Stimulated activated effector memory CD8-positive, alpha-beta T cell treated with anti-CD3 and anti-CD28 coated beads, Interleukin-12 subunit alpha, Interleukin-12 subunit beta, amount 100 ng/mL, for 72 hours (primary cell): Measurements from ENCODE around the gene TCERG1L.
"Not testable (repeated sequence)": the region's sequence is repeated elsewhere in the genome, so short reads cannot be mapped to it uniquely, and the experiment has no call there.

ENCODE experiments used
- ATAC-seq: fragments of 150-1000 bp; cut with Tn5 transposase; 2 replicates; pipeline ENCODE4 v1.10.0; 2021
- DNase-seq, 2 donors: peaks; one replicate each; pipeline ENCODE4 v3.0.0; 2021 to 2022; ENCODE audit warnings: low spot score in 2 of 2
- H3K27ac Mint-ChIP-seq: one replicate; pipeline ENCODE4 v1.8.0; 2022; ENCODE audit warnings: mild to moderate bottlenecking, mixed read lengths
- H3K36me3 Mint-ChIP-seq: one replicate; pipeline ENCODE4 v1.8.0; 2022; ENCODE audit warnings: mild to moderate bottlenecking, mixed read lengths
- H3K4me1 Mint-ChIP-seq: one replicate; pipeline ENCODE4 v1.8.0; 2022; ENCODE audit warnings: mixed read lengths
- H3K4me3 Mint-ChIP-seq: one replicate; pipeline ENCODE4 v1.8.0; 2022; ENCODE audit warnings: mild to moderate bottlenecking, mixed read lengths
- H3K9me3 Mint-ChIP-seq: one replicate; pipeline ENCODE4 v1.8.0; 2022; ENCODE audit warnings: mixed read lengths

The TCERG1L gene

DNA sequence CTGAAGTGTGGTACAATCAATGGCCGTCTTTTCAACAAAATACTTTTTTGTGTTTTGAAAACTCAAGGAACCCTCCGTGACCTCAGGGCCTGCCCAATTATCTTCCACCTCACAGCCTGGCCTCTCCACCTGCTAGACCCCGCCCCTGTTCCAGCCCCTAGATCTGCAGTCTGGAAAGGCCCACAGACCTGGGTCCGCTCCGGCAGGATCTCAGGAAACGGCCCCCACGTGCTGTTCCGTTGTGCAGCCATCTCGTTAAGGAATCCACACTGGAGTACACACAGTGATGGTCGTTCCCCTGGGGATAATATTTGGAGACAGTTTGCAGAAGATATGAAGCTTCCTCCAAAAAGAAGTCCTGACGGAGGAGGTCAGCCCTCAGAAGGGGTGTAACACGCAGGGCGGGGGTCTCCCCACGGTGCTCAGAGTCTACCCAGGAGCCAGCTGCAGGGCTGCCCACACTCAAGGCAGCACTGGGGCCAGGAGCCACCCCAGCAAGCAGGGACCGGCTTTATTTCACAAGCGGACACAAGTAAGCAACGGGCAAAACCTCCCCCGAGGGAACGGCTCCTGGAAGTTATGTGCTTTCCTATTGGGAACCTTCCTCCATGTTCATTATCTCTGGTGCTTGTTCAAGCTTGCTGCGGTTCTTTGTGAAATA, 73.4 kb downstream of the TCERG1L start:
- H3K27ac Mint-ChIP-seq, result no peak overlapping the region
- H3K36me3 Mint-ChIP-seq, result no peaks in the 10 kb centered on the region
- H3K9me3 Mint-ChIP-seq, result peaks cover 5% of the 10 kb centered on the region
- DNase-seq (no peak), ATAC-seq (no peak)
- no peak overlapping the region for H3K4me3 Mint-ChIP-seq
- no peaks in the 10 kb centered on the region for H3K4me1 Mint-ChIP-seq

DNA sequence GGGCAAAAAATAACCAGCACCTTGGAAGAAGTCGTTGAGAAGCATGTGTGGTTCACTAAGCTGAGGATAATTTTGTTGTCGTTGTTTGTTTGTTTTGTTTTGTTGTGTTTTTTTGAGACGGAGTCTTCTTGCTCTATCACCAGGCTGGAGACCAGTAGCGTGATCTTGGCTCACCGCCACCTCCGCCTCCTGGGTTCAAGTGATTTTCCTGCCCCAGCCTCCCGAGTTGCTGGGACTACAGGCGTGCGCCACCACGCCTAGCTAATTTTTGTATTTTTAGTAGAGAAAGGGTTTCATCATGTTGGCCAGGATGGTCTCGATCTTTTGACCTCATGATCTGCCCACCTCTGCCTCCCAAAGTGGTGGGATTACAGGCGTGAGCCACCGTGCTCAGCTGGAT, 76.9 kb downstream of the TCERG1L start:
- H3K27ac Mint-ChIP-seq, H3K4me1 Mint-ChIP-seq, ATAC-seq, DNase-seq, H3K9me3 Mint-ChIP-seq, H3K36me3 Mint-ChIP-seq, H3K4me3 Mint-ChIP-seq: not testable (repeated sequence)

DNA sequence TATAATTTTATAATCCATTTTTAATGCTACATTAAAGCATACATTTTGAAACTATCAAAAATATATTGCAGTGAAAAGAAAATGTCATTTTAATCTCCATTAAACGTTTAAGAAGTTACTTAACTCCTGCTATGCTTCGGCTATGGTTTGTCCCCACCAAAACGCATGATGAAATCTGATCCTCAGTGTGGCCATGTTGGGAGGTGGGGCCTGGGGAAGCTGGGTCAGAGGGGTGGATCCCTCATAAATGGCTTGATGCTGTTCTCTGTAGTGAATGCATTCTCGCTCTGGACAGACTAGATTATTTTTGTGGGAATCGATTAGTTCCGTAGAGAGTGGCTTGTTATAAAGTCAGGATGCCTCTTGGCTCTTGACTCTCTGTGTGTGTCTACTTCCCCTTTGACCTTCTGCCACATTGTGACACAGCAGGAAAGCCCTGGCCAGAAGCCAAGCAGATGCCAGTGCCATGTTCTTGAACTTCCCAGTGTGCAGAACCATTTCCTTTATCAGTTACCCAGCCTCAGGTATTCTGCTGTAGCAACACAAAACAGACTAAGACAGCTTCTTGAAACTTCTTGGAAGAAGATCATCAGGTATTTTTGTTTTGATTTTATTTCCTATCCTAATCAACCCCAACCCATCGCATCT, 77.8 kb downstream of the TCERG1L start:
- DNase-seq, result no peak
- Mint-ChIP-seq H3K9me3 (no peaks in the 10 kb centered on the region), H3K4me3 (no peak overlapping the region), H3K27ac (no peak overlapping the region), H3K4me1 (no peaks in the 10 kb centered on the region), H3K36me3 (no peaks in the 10 kb centered on the region)
- no peak for ATAC-seq

DNA sequence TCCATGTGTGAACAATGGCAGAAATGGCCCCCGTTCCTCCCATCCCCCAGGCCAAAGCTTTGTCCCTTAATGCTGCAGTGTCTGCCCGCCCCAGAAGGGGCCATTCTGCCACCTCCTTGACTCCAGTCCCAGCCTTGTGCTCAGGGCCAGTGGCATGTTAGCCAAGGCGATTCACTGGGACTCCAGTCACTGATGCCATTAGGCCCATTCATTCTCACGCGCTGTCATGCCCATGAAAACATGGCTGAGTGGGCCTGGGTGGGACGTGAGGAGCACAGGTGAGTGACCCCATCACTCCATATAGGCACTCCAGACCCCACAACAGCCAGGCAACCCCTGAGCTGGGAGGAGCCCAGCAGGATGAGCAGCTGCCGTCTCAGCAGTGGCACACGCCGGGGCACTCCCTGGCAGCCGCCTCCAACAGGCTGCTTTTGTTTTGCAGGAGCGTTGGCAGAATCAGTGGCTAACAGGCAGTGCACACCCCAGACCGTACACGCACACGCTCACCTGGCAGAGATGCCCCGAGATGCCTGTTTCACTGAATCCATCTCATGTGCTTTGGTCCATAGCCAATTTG, 79.5 kb downstream of the TCERG1L start:
- no peak for ATAC-seq
- Mint-ChIP-seq H3K4me1 (no peaks in the 10 kb centered on the region), H3K36me3 (no peaks in the 10 kb centered on the region), H3K27ac (no peak overlapping the region), H3K4me3 (no peak overlapping the region), H3K9me3 (no peaks in the 10 kb centered on the region)
- no peak for DNase-seq

DNA sequence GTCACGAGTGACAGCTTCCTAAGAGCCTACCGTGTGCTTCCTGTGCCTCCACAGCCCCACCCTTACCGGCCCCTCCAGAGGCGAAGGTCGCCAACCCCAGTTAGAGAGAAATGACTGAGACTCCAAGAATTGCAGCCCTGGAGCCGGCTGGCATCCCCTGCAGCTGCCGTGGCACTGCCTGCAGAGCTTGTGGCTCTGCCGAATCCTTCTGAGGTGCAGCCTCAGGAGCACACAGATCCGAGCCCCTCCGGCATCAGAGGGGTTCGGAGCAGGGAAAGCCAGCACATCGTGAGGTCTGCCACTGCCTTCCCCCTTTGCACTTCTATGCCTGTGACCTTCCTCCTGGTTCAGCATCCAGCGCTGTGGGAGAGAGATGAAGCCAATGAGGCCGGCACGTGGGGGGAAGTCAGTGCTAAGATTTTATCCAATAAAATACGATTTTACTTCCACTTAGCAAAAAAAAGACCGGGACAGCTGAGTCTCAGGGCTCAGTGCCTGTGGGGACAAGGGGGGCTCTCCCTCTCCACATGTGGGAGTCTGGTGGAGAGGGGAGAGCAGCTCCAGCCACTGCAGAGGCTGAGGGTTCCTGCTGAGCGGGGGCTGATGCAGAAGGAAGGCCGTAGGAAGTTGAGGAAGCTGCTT, 80.1 kb downstream of the TCERG1L start:
- Mint-ChIP-seq H3K9me3 (no peaks in the 10 kb centered on the region), H3K36me3 (no peaks in the 10 kb centered on the region), H3K27ac (no peak overlapping the region), H3K4me3 (no peak overlapping the region), H3K4me1 (no peaks in the 10 kb centered on the region)
- ATAC-seq (no peak), DNase-seq (no peak)

DNA sequence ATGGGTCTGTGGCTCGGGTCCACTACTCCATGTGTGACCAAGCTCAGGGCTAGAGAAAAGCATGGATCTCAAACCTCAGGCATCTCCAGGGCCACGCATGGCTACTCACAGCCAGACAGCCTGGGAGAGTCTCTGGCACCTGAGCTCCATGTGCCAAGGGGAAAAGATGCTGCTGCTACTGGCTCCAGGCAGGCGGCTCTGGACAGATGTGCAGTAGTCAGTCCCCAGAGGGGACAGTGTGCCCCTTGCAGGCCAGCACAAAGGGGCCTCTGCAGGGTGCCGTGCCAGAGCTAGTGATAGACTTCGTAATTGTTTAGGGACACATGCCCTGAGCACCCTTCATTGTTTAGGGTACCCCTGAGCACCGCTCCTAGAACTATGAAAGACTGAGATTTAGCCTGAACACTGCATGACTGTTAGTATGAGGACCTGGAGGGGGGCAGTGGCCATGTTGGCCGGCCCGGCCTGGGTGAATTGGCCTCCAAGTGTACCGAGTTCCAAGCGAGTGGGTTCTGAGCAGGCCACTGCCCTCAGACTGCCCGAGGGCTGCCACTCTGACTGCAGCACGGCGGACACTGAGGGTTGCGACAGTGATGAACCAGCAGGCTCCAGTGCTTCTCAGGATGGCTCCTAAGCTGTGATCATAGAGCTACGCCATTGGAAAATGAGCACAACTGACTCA, 80.7 kb downstream of the TCERG1L start:
- ATAC-seq (peak; percentile 27), DNase-seq (no peak)
- H3K4me1 Mint-ChIP-seq, result no peaks in the 10 kb centered on the region
- H3K9me3 Mint-ChIP-seq, result no peaks in the 10 kb centered on the region
- H3K27ac Mint-ChIP-seq, result no peak overlapping the region
- no peak overlapping the region for H3K4me3 Mint-ChIP-seq
- no peaks in the 10 kb centered on the region for H3K36me3 Mint-ChIP-seq

DNA sequence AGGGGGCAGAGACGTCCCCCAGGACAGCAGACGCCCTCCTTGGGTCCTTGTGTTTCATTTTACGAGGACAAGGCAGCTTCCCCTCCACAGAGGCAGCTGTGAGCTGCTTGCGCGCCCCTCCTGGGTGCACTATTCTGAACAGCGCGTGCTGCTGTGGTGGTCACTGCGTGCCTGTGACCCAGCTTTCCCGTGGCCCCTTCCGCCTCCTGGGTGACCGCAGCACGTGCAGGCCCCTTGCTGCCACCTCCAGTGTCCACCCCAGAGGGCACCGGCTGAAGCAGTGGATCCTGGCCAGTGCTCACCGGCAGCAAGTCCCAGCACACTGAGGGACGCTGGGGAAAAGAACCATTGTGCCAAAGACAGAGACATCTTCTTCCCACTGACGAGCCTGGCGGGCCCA, 81.4 kb downstream of the TCERG1L start:
- no peaks in the 10 kb centered on the region for H3K4me1 Mint-ChIP-seq
- no peaks in the 10 kb centered on the region for H3K9me3 Mint-ChIP-seq
- H3K27ac Mint-ChIP-seq, result no peak overlapping the region
- H3K36me3 Mint-ChIP-seq, result no peaks in the 10 kb centered on the region
- DNase-seq (no peak), ATAC-seq (no peak)
- no peak overlapping the region for H3K4me3 Mint-ChIP-seq

DNA sequence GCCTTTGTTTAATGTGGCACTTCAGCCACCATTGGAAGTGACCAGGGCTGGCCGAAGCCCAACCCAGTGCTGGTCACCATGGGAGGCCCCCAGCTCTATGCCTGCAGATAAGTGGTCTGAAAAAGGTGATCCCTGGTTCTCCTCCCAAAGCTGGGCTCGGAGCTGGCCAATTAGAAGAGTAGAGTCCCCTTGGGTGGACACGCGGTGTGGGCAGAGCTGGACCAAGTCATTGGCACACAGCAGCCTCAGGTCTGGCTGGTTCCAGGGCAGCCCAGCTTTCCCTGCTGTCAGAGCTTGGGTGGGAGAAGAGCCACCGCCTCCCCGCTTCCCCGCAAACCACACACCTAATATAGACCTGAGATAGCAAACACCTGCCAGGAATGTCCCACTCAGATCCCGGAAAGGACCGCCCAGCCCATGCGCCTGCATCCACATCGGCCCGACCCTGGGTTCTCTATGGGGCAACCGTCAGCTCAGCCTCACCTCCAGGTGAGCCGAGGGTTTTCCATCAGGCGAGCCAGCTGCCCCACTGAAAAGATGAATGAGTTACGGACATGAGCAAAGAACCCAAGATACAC, 84.3 kb downstream of the TCERG1L start:
- ATAC-seq, result no peak

DNA sequence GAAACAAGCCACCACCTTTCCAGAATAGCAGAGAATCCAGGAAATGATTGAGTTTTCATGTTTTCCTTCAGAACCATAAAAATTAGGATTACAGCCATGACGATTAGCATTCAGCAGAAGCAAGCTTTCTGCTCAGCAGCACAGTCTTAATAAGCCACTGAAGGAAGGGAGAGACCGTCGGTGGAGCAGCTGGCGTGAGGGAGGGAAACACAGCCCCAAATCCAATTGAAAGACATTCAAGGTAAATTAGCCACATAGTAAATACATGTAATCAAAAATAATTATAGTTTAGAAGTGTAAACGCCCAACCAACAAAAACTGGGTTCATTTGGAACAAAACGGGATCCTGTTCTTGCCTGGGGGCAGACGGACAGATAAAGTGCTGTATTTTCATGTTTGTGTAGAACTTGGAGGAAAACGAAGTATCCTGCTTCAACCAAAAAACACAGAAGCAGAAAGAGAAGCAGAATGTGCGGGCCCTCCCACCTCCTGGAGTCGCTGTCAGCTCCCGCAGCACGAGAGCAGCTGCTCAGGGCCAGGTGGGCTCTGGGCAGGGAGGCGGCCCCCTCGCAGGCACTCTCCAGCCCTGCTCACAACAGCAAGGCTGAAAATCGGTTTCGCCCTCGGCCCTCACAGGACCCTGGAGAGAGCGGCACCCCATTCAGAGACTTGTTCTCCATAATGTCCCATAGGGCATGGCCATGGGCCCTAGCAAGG, 84.9 kb downstream of the TCERG1L start:
- no peaks in the 10 kb centered on the region for H3K4me1 Mint-ChIP-seq
- DNase-seq, result no peak
- H3K4me3 Mint-ChIP-seq, result no peak overlapping the region
- no peak overlapping the region for H3K27ac Mint-ChIP-seq
- no peaks in the 10 kb centered on the region for H3K9me3 Mint-ChIP-seq
- no peaks in the 10 kb centered on the region for H3K36me3 Mint-ChIP-seq
- no peak for ATAC-seq

More for the DNA sequence above, 84.3 kb downstream of the TCERG1L start:
- no peaks in the 10 kb centered on the region for H3K4me1 Mint-ChIP-seq
- no peak overlapping the region for H3K4me3 Mint-ChIP-seq
- H3K27ac Mint-ChIP-seq, result no peak overlapping the region
- no peaks in the 10 kb centered on the region for H3K36me3 Mint-ChIP-seq
- no peak for DNase-seq
- H3K9me3 Mint-ChIP-seq, result no peaks in the 10 kb centered on the region

DNA sequence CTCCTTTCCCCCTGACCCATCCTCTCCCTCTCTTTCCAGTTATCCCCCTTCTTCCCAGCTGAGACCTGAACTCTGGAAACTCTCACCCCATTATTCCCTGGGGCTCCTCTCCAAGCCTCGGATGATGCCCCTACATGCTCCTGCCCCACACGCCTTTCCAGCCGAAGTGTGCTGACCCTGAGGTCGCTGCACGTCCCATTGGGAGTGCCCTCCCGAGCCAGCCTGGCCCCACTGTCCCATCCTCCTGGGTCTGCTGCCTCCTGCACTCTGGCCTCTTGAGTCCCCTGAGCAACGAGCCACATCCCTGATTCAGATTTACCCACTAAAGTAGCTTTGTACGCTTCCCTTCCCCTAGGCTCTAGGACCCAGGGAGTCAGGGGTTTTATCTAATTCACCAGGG, 87.4 kb downstream of the TCERG1L start:
- Mint-ChIP-seq H3K4me3 (no peak overlapping the region), H3K4me1 (no peaks in the 10 kb centered on the region), H3K9me3 (no peaks in the 10 kb centered on the region), H3K36me3 (no peaks in the 10 kb centered on the region), H3K27ac (no peak overlapping the region)
- DNase-seq, result no peak
- ATAC-seq, result no peak

DNA sequence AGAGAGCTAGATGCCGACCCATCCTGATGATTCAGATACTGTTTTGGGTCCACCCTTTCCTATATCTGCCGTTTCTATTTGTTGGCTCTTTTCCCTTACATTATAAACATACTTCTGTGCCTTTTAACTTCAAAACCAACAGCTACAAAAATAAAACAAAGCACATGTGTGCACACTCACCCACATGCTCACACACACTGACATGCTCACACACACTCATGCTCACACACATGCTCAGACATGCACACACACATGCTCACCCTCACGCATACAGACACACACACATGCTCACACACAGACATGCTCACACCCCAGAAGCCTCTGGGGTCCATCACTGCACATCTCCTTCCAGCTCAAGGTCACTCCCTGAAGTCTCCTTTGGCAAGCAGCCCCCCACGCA, 88.1 kb downstream of the TCERG1L start:
- H3K27ac Mint-ChIP-seq, result no peak overlapping the region
- ATAC-seq (no peak), DNase-seq (no peak)
- H3K4me3 Mint-ChIP-seq, result no peak overlapping the region
- no peaks in the 10 kb centered on the region for H3K4me1 Mint-ChIP-seq
- no peaks in the 10 kb centered on the region for H3K9me3 Mint-ChIP-seq
- peaks cover 5% of the 10 kb centered on the region for H3K36me3 Mint-ChIP-seq

DNA sequence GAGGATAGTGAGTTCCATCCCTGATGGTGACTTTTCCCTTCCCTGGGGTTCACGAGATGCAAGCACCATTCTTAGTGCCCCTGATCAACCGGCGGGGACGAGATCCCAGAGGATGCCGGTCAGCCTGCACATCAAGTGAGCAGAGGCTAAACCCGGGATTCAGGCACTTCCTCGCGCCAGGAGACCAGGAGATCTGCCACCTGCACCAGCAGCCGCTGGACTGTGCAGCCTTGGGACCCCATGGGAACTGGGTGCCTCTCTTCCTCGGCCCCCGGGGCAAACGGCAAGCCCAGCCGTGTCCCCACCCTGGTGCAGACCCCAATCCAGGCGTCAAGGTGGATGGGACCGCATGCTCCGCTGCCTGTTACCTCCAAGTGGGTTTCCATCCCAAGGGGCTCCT, 88.5 kb downstream of the TCERG1L start:
- Mint-ChIP-seq H3K4me1 (no peaks in the 10 kb centered on the region), H3K9me3 (no peaks in the 10 kb centered on the region), H3K36me3 (peaks cover 5% of the 10 kb centered on the region), H3K4me3 (no peak overlapping the region), H3K27ac (no peak overlapping the region)
- no peak for ATAC-seq
- DNase-seq, result no peak

DNA sequence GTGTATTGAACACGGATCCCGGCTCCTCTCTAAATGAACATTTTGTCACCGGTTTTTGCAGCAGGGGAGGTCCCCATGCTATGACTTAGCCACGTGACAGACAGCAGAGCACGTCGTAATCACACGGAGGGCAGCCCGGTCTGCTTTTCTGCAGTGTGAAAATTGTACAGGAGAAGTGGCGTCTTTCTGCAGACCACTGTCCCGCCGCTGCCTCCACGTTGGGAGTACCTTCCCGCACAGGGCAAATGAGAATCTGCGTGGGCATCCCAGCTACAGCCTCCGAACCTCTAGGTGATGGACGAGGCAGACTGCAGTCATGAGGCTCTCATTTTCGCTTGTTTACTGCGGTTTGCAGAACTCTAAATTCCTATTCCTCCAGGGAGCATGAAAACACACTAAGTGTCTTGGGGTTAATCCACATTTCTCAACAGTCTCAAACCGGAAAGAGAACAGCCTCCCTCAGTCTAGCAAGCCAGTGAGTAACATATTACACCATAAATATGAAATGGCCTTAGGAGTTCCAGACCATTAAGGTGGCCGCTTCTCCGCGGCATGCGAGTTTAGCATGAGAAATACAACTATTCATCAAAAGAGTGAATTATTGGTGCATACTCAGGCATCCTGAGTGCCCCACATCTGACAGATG, 89.8 kb downstream of the TCERG1L start:
- Mint-ChIP-seq H3K4me3 (no peak overlapping the region), H3K9me3 (no peaks in the 10 kb centered on the region)

DNA sequence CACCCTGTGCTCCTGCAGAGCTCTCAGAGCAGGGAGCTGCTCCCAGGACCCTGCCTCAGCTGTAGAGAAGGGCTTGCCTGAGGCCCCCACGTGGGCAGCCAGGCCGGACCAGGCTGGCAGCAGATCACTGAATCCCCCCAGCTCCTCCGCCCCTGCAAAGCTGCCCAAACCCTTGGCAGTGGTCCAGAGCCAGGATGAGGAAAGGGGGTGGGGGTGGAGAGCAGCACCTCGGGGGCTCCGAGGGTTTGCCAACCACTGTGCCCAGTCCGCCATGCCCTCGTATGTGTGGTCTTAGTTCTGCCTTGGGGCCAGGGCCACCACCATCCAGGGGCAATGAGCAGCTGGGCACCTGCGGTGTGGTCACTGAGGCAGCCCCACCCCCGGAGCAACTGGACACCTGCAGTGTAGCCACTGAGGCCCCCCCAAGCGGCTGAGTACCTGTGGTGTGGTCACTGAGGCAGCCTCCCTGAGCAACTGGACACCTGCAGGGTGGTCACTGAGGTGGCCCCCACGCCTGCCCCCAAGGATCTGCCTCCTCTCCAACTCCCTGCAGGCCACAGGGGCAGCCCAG, 90.8 kb downstream of the TCERG1L start:
- H3K27ac Mint-ChIP-seq, result no peak overlapping the region
- DNase-seq (no peak), ATAC-seq (no peak)
- H3K36me3 Mint-ChIP-seq, result peaks cover 5% of the 10 kb centered on the region
- H3K9me3 Mint-ChIP-seq, result no peaks in the 10 kb centered on the region
- no peaks in the 10 kb centered on the region for H3K4me1 Mint-ChIP-seq
- no peak overlapping the region for H3K4me3 Mint-ChIP-seq

More for the DNA sequence above, 89.8 kb downstream of the TCERG1L start:
- ATAC-seq (no peak), DNase-seq (no peak)
- Mint-ChIP-seq H3K4me1 (no peaks in the 10 kb centered on the region), H3K36me3 (peaks cover 5% of the 10 kb centered on the region), H3K27ac (no peak overlapping the region)
